ENCODE data around the gene IKZF5.

The IKZF5 gene

GRCh38 chr10:122993797-122994336, 14.7 kb downstream of the IKZF5 start:
- H3K4me3 ChIP-seq (ENCODE audit: low read depth, low read length): no peak overlapping the region
- no peak for TF ChIP-seq CTCF (IDR thresholded peaks at IDR 0.05; ENCODE audit: borderline replicate concordance, insufficient read depth, low read depth, low read length)

DNA sequence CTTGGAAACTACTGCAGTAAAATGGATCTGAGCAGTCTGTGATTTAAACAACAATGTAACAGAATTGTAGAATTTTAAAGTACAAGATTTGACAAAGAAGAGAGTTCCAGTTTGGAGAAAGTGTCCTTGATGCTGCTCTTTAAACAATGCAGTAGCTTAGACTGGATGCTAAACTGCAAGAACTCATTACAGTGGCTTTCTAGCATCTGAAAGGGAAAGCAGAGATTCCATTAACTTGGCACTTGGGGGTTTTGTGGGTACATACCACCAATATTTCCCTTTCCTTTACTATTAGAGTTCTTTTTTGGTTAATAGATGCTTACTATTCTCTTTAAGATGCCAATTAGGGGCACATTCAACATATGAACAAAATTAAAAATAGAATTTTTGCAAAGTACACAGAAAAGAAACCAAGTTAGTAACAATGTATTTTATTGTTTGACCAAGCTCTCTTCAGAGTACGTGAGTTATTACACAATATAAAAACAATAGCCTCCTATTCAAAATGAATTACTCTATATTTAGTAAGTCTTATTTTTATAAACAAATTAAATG, 16.5 kb downstream of the IKZF5 start:
- H3K4me3 ChIP-seq (ENCODE audit: low read depth, low read length): no peak overlapping the region
- no peak for TF ChIP-seq CTCF (IDR thresholded peaks at IDR 0.05; ENCODE audit: borderline replicate concordance, insufficient read depth, low read depth, low read length)

- no peak for TF ChIP-seq CTCF (IDR thresholded peaks at IDR 0.05; ENCODE audit: borderline replicate concordance, insufficient read depth, low read depth, low read length)
- no peak overlapping the region for H3K4me3 ChIP-seq (ENCODE audit: low read depth, low read length)
Observed at GRCh38 chr10:122990278-122990677, 18.3 kb downstream of the IKZF5 start.

DNA sequence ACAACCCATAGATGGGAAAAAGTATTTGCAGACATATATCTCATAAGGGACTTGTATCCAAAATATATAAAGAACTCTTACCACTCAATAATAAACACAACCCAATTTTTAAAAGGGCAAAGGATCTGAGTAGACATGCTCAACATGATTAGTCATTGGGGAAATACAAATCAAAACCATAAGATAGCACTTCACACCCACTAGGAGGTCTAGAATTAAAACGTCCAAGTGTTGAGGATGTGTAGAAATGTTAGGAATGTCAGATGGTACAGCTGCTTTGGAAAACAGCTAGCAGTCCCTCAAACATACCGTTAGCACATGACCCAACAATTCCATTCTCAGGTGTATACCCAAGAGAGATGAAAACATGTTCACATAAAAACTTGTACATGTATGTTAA, 20.1 kb downstream of the IKZF5 start:
- no peak for TF ChIP-seq CTCF (IDR thresholded peaks at IDR 0.05; ENCODE audit: borderline replicate concordance, insufficient read depth, low read depth, low read length)
- H3K4me3 ChIP-seq (ENCODE audit: low read depth, low read length): no peak overlapping the region

GRCh38 chr10:122986335-122986734, 22.3 kb downstream of the IKZF5 start:
- TF ChIP-seq CTCF (IDR thresholded peaks at IDR 0.05; ENCODE audit: borderline replicate concordance, insufficient read depth, low read depth, low read length): no peak
- no peak overlapping the region for H3K4me3 ChIP-seq (ENCODE audit: low read depth, low read length)

DNA sequence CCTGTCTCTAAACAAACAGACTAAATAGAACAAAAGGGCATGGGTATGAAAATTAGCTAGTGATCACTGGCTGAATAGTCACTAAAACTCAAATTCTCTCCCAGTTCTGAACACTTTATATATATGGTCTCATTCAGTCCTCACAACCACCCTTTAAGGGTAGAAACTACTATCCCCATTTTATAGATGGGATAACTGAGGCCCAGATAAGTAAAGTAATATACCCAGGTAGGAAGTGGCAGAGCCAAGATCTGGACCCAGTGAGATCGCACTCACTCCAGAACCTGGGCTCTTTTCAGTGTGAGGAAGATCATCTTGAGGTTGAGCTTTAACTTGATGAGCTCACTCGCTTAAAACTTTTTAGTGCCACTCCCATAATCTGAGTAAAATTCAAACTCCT, 23.9 kb downstream of the IKZF5 start:
- H3K4me3 ChIP-seq (ENCODE audit: low read depth, low read length): no peak overlapping the region
- no peak for TF ChIP-seq CTCF (IDR thresholded peaks at IDR 0.05; ENCODE audit: borderline replicate concordance, insufficient read depth, low read depth, low read length)

- TF ChIP-seq CTCF (IDR thresholded peaks at IDR 0.05; ENCODE audit: borderline replicate concordance, insufficient read depth, low read depth, low read length): no peak
Observed at GRCh38 chr10:122983898-122984297, 24.7 kb downstream of the IKZF5 start.

More at GRCh38 chr10:122983898-122984297, 24.7 kb downstream of the IKZF5 start:
- no peak overlapping the region for H3K4me3 ChIP-seq (ENCODE audit: low read depth, low read length)
